ENCODE measurements around the gene MASP2. TPM values are rescaled to one million over a fixed set of nuclear protein-coding genes. Genes with fewer than 3 reads are reported as not detected.

MASP2 gene
- total RNA-seq, 1 experiment from 2014 or later: 0.25 TPM

DNA sequence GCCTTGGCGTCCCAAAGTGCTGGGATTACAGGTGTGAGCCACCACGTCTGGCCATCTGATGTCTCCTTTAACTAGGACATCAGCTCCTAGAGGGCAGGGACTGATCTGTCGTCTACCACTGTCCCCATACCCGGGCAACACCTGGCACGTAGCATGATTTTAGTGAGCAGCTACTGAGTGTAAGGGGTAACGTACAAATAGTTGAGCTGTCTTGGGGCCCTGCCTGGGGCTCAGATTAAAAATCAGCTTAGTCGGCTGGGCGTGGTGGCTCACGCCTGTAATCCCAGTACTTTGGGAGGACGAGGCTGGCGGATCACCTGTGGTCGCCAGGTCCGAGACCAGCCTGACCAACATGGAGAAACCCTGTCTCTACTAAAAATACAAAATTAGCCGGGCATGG lies 11.0 kb upstream of the MASP2 start:
- H3K9me2 ChIP-seq (ENCODE audit: insufficient read depth): no peaks in the 10 kb centered on the region
- H3K79me2 ChIP-seq (ENCODE audit: insufficient read depth, low read length): peaks cover 44% of the 10 kb centered on the region
- H3K27me3 ChIP-seq (ENCODE audit: insufficient read depth, low read length): no peaks in the 10 kb centered on the region
- peak overlapping the region; percentile 90; the same call in 1 of the 2 replicates for H3K27ac ChIP-seq (ENCODE audit: low read depth, low read length)
- no peaks in the 10 kb centered on the region for H3K9me3 ChIP-seq (ENCODE audit: control insufficient read depth in 1 of 2, insufficient read depth in 1 of 2, low read depth in 1 of 2, low read length in 2 of 2)
- intact Hi-C loops (cut with micrococcal nuclease): no loop called here
- no peak for ATAC-seq
- H3K4me2 ChIP-seq (ENCODE audit: low read length): peak overlapping the region; percentile 95; the same call in 1 of the 2 replicates
- TF ChIP-seq SRF (IDR thresholded peaks at IDR 0.05; ENCODE audit: low read depth) (no peak), FOSL1 (IDR thresholded peaks at IDR 0.05; ENCODE audit: low read depth) (no peak), JUND (IDR thresholded peaks at IDR 0.05) (no peak), CBX3 (IDR thresholded peaks at IDR 0.05; ENCODE audit: low read depth) (no peak)
- no peak overlapping the region for H2AFZ ChIP-seq (ENCODE audit: low read depth, low read length, poor library complexity, severe bottlenecking)
- no peak for DNase-seq (ENCODE audit: low read depth, low spot score)
- peak overlapping the region; percentile 93 to 98; a peak in 2 of 4 replicates for H3K4me3 ChIP-seq (replicated peaks in 1 of 2; ENCODE audit: low read depth in 1 of 2, low read length in 2 of 2)
- CTCF ChIA-PET: no interaction called here
- no TSS peak for BruUV-seq (replicated peaks)
- peak overlapping the region; percentile 90; the same call in 1 of the 2 replicates for H3K9ac ChIP-seq (ENCODE audit: low read length)
- H4K20me1 ChIP-seq (ENCODE audit: insufficient read depth): no peaks in the 10 kb centered on the region
- POLR2A ChIA-PET: no interaction called here
- peaks cover 2 to 25% of the 10 kb centered on the region in 2 experiments; a peak in 2 of 4 replicates for H3K36me3 ChIP-seq (ENCODE audit: control insufficient read depth in 1 of 2, insufficient read depth in 2 of 2, low read length in 2 of 2)
- peaks cover 6 to 21% of the 10 kb centered on the region in 2 experiments; a peak in 3 of 4 replicates for H3K4me1 ChIP-seq (ENCODE audit: control insufficient read depth in 1 of 2, insufficient read depth in 2 of 2, low read length in 2 of 2)
- RAD21 ChIA-PET (ENCODE audit: low non-redundant PET in 1 of 2, low total read pairs in 2 of 2, uncharacterized antibody in 2 of 2, unreplicated experiment in 2 of 2): no interaction called here

DNA sequence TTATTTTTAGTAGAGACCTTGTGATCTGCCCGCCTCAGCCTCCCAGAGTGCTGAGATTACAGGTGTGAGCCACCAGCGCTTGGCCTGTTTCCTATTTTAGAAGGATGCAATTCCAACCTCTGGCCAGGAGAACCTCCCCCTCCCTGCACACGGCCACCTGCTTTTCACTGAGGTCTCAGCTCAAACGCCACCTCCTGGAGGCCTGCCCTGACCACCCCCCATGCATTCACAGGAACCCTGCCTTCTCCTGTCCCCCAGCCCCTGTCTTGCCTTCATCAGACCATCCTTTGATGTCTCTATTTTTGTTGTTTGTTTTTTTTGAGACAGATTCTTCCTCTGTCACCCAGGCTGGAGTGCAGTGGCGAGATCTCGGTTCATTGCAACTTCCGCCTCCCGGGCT lies 10.4 kb upstream of the MASP2 start:
- TF ChIP-seq, protein P1, sequence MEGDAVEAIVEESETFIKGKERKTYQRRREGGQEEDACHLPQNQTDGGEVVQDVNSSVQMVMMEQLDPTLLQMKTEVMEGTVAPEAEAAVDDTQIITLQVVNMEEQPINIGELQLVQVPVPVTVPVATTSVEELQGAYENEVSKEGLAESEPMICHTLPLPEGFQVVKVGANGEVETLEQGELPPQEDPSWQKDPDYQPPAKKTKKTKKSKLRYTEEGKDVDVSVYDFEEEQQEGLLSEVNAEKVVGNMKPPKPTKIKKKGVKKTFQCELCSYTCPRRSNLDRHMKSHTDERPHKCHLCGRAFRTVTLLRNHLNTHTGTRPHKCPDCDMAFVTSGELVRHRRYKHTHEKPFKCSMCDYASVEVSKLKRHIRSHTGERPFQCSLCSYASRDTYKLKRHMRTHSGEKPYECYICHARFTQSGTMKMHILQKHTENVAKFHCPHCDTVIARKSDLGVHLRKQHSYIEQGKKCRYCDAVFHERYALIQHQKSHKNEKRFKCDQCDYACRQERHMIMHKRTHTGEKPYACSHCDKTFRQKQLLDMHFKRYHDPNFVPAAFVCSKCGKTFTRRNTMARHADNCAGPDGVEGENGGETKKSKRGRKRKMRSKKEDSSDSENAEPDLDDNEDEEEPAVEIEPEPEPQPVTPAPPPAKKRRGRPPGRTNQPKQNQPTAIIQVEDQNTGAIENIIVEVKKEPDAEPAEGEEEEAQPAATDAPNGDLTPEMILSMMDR (IDR thresholded peaks at IDR 0.05 in 2 of 3, conservative IDR thresholded peaks at IDR 0.05 in 1 of 3; ENCODE audit: borderline replicate concordance in 1 of 3, insufficient read depth in 1 of 3, low read depth in 2 of 3, low read length in 2 of 3): 0 out of 6 replicates have a peak, but pooled peaks of 1 of the 3 experiments have one; percentile 9
- TF ChIP-seq SIN3A (IDR thresholded peaks at IDR 0.05; ENCODE audit: low read depth): no peak
- no peak overlapping the region for H3K9ac ChIP-seq (ENCODE audit: low read length)
- CTCF ChIA-PET: no interaction called here
- peak overlapping the region; percentile 95; the same call in 1 of the 2 replicates for H3K4me2 ChIP-seq (ENCODE audit: low read length)
- no peaks in the 10 kb centered on the region for H3K9me2 ChIP-seq (ENCODE audit: insufficient read depth)
- intact Hi-C loops (cut with micrococcal nuclease): no loop called here
- H3K36me3 ChIP-seq (ENCODE audit: control insufficient read depth in 1 of 2, insufficient read depth in 2 of 2, low read length in 2 of 2): peaks cover 2 to 25% of the 10 kb centered on the region in 2 experiments; a peak in 2 of 4 replicates
- TSS peak; percentile 26 for BruUV-seq (replicated peaks)
- no peak overlapping the region for H2AFZ ChIP-seq (ENCODE audit: low read depth, low read length, poor library complexity, severe bottlenecking)
- ATAC-seq (no peak), DNase-seq (ENCODE audit: low read depth, low spot score) (no peak)
- no peak overlapping the region for H3K4me3 ChIP-seq (replicated peaks in 1 of 2; ENCODE audit: low read depth in 1 of 2, low read length in 2 of 2)
- H3K27me3 ChIP-seq (ENCODE audit: insufficient read depth, low read length): no peaks in the 10 kb centered on the region
- H3K9me3 ChIP-seq (ENCODE audit: control insufficient read depth in 1 of 2, insufficient read depth in 1 of 2, low read depth in 1 of 2, low read length in 2 of 2): no peaks in the 10 kb centered on the region
- POLR2A ChIA-PET: no interaction called here
- H4K20me1 ChIP-seq (ENCODE audit: insufficient read depth): no peaks in the 10 kb centered on the region
- peaks cover 44% of the 10 kb centered on the region for H3K79me2 ChIP-seq (ENCODE audit: insufficient read depth, low read length)
- peaks cover 6 to 21% of the 10 kb centered on the region in 2 experiments; a peak in 3 of 4 replicates for H3K4me1 ChIP-seq (ENCODE audit: control insufficient read depth in 1 of 2, insufficient read depth in 2 of 2, low read length in 2 of 2)
- RAD21 ChIA-PET (ENCODE audit: low non-redundant PET in 1 of 2, low total read pairs in 2 of 2, uncharacterized antibody in 2 of 2, unreplicated experiment in 2 of 2): no interaction called here
- H3K27ac ChIP-seq (ENCODE audit: low read depth, low read length): no peak overlapping the region
